K562 (cell line): Measurements from ENCODE around the gene SLC13A3.

Source experiments
- ATF2 ChIP-seq: sonication (generic); formaldehyde crosslinking; IDR thresholded peaks from 2 replicates; pipeline ENCODE4 v1.8.1; 2022; ENCODE audit warnings: missing genetic modification reagents
- CTCF ChIP-seq, 3 experiments: IDR thresholded peaks in 2 of 3; conservative IDR thresholded peaks in 1 of 3; 2 replicates each; pipeline ENCODE4 v1.5.1; 2011 to 2012; ENCODE audit warnings: low read length in 3 of 3, mild to moderate bottlenecking in 3 of 3, control low read depth in 2 of 3, improper control_type of control experiment in 1 of 3, inconsistent platforms in 1 of 3, low read depth in 1 of 3, mixed read lengths in 1 of 3, moderate library complexity in 1 of 3; ENCODE audit not compliant: insufficient read depth in 2 of 3
- GTF2A2 ChIP-seq: IDR thresholded peaks from 2 replicates; pipeline ENCODE4 v1.6.1; 2016; ENCODE audit warnings: mild to moderate bottlenecking, missing genetic modification characterization, missing compliant biosample characterization
- JUND ChIP-seq, 2 experiments: IDR thresholded peaks; 2 replicates in 1 of 2; 3 replicates in 1 of 2; pipeline ENCODE4 v1.6.1; 2011; ENCODE audit warnings: borderline replicate concordance in 2 of 2, low read depth in 2 of 2, low read length in 2 of 2, improper control_type of control experiment in 1 of 2, missing biosample characterization in 1 of 2, missing genetic modification characterization in 1 of 2, missing genetic modification reagents in 1 of 2
- KDM1A ChIP-seq, 2 experiments: fragments of 450-650 bp; IDR thresholded peaks; 2 replicates each; pipeline ENCODE4 v1.6.1; 2016; ENCODE audit warnings: mild to moderate bottlenecking in 2 of 2
- NCOA1 ChIP-seq: fragments of 450-650 bp; IDR thresholded peaks from 2 replicates; pipeline ENCODE4 v1.6.1; 2016; ENCODE audit warnings: low read depth
- NFXL1 ChIP-seq: fragments of 450-650 bp; formaldehyde crosslinking; IDR thresholded peaks from 2 replicates; pipeline ENCODE4 v1.4.0; 2021; ENCODE audit warnings: mild to moderate bottlenecking
- PREB ChIP-seq: sonication (generic); formaldehyde crosslinking; IDR thresholded peaks from 2 replicates; pipeline ENCODE4 v1.8.1; 2023; ENCODE audit warnings: mild to moderate bottlenecking, missing genetic modification reagents
- TBL1XR1 ChIP-seq, 2 experiments: IDR thresholded peaks; 2 replicates each; pipeline ENCODE4 v1.6.1; 2012; ENCODE audit warnings: improper control_type of control experiment in 2 of 2, low read length in 2 of 2, mild to moderate bottlenecking in 1 of 2
- TBP ChIP-seq: optimal IDR thresholded peaks from 2 replicates; pipeline ENCODE3; 2011; ENCODE audit warnings: low read depth, low read length, improper control_type of control experiment
- THRAP3 ChIP-seq: fragments of 450-650 bp; IDR thresholded peaks from 2 replicates; pipeline ENCODE4 v1.6.1; 2016; ENCODE audit warnings: mild to moderate bottlenecking, inconsistent platforms, borderline replicate concordance
- ZNF121 ChIP-seq: sonication (generic); formaldehyde crosslinking; conservative IDR thresholded peaks from 2 replicates; pipeline ENCODE4 v1.8.0; 2022; ENCODE audit warnings: missing genetic modification reagents
- ZNF444 ChIP-seq: fragments of 250-450 bp; sonication (Bioruptor Pico); IDR thresholded peaks from 2 replicates; pipeline ENCODE4 v1.4.0; 2020; ENCODE audit warnings: mild to moderate bottlenecking, moderate library complexity
- TF ChIP-seq, protein P1 (sequence below): fragments of 250-450 bp; sonication (Bioruptor Pico); IDR thresholded peaks from 2 replicates; pipeline ENCODE4 v1.8.0; 2022; ENCODE audit warnings: moderate library complexity, mild to moderate bottlenecking, inconsistent platforms

- TF ChIP-seq TBP (no peak), NCOA1 (no peak), ATF2 (CRISPR knock-in tag) (no peak), CTCF (IDR thresholded peaks at IDR 0.05 in 2 of 3, conservative IDR thresholded peaks at IDR 0.05 in 1 of 3; ENCODE audit: insufficient read depth in 2 of 3, low read depth in 1 of 3, low read length in 3 of 3) (no peak), PREB (CRISPR knock-in tag) (no peak), NFXL1 (CRISPR knock-in tag) (no peak), KDM1A (IDR thresholded peaks at IDR 0.05) (no peak), GTF2A2 (tag) (no peak), TBL1XR1 (IDR thresholded peaks at IDR 0.05; ENCODE audit: low read length in 2 of 2) (no peak), THRAP3 (no peak), ZNF444 (CRISPR knock-in tag) (no peak), ZNF121 (CRISPR knock-in tag) (no peak), JUND (IDR thresholded peaks at IDR 0.05; ENCODE audit: borderline replicate concordance, low read depth, low read length) (no peak), JUND (tag; IDR thresholded peaks at IDR 0.05; ENCODE audit: borderline replicate concordance, low read depth, low read length) (no peak)
- TF ChIP-seq, protein P1, sequence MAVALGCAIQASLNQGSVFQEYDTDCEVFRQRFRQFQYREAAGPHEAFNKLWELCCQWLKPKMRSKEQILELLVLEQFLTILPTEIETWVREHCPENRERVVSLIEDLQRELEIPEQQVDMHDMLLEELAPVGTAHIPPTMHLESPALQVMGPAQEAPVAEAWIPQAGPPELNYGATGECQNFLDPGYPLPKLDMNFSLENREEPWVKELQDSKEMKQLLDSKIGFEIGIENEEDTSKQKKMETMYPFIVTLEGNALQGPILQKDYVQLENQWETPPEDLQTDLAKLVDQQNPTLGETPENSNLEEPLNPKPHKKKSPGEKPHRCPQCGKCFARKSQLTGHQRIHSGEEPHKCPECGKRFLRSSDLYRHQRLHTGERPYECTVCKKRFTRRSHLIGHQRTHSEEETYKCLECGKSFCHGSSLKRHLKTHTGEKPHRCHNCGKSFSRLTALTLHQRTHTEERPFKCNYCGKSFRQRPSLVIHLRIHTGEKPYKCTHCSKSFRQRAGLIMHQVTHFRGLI = no peak
These were observed 70.5 kb downstream of the SLC13A3 start for GRCh38 chr20:46580613-46581205.
